ENCODE data around the gene MFSD1. TPM values are rescaled to one million over a fixed set of nuclear protein-coding genes. Genes with fewer than 3 reads are reported as not detected.

The MFSD1 gene
- total and polyA plus RNA-seq, 7 experiments from 2014 or later = 24.6 to 66.0 (median 41.1) TPM

DNA sequence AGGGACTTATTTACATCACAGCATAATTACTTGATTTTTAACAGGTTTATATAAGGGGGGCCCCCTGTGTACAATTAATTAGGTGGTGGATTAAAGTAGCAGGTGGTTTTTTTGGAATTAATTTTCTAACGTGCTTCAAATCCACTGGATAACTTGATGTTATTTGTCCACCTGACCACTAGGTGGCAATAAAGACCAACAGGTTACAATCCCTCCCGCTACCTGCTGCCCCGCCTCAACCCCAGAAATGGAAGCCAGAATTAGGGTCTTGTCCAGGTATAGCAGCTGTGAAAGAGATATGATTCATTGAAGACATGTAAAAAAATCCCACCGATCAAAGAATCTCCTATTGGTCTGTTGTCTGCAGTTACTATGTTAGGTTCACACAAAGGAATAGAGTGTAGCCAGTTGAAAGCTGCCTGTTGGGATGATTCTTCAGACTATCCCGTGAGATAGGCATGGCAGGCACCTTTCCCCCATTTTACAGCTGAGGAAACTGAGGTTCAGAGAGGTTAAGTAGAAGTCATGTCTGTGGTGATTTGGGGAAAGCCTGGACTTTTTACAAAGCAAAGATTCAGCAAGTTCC is 44.0 kb downstream of the MFSD1 start:
- POLR2A ChIA-PET = no interaction called here
- DNase-seq (peak in 7 of 9 donors; percentile 14 to 57 (median 44)), ATAC-seq (peak; percentile 56)
- Mint-ChIP-seq H3K27me3 (no peaks in the 10 kb centered on the region), H3K4me1 (peaks cover 0 to 22% (median 12%) of the 10 kb centered on the region in 7 donors), H3K4me3 (peak overlapping the region in 1 of 10 donors; percentile 26), H3K27ac (peak overlapping the region in 2 of 9 donors; percentile 10 to 38), H3K9me3 (peaks cover 0 to 1% (median 0%) of the 10 kb centered on the region in 11 donors), H3K36me3 (no peaks in the 10 kb centered on the region)
- intact Hi-C loops (cut with micrococcal nuclease) = loop anchor here (1.0 to 10.0 kb wide), 5 partner anchors 414 to 1567 kb away; no protein-coding TSS in a partner anchor
- Histone ChIP-seq H3K27me3 (ENCODE audit: control insufficient read depth in 2 of 2, insufficient read depth in 2 of 2, low read length in 2 of 2) (no peaks in the 10 kb centered on the region), H3K9me3 (ENCODE audit: control insufficient read depth in 2 of 3, low read length in 3 of 3) (no peaks in the 10 kb centered on the region), H3K27ac (ENCODE audit: low read depth, low read length) (no peak overlapping the region), H3K4me1 (ENCODE audit: control insufficient read depth in 2 of 2, insufficient read depth in 2 of 2, low read length in 2 of 2) (no peaks in the 10 kb centered on the region), H3K4me3 (ENCODE audit: low read length) (no peak overlapping the region), H3K36me3 (ENCODE audit: control insufficient read depth in 2 of 3, insufficient read depth in 3 of 3, low read length in 3 of 3) (no peaks in the 10 kb centered on the region)
- CTCF ChIA-PET = interaction anchor here (0.6 to 2.8 kb wide), 3 partner anchors 9 to 420 kb away, joined by 4 to 17 read pairs (median 5); no protein-coding TSS in a partner anchor

- ChIA-PET CTCF (interaction anchor here (0.7 to 2.8 kb wide), 2 partner anchors 414 to 890 kb away, joined by 3 to 17 read pairs; no protein-coding TSS in a partner anchor), POLR2A (no interaction called here)
- no peaks in the 10 kb centered on the region for H3K27me3 Mint-ChIP-seq
- Histone ChIP-seq H3K36me3 (ENCODE audit: control insufficient read depth in 2 of 3, insufficient read depth in 3 of 3, low read length in 3 of 3) (no peaks in the 10 kb centered on the region), H3K27me3 (ENCODE audit: control insufficient read depth in 2 of 2, insufficient read depth in 2 of 2, low read length in 2 of 2) (no peaks in the 10 kb centered on the region), H3K4me3 (ENCODE audit: low read length) (no peak overlapping the region), H3K27ac (ENCODE audit: low read depth, low read length) (no peak overlapping the region), H3K9me3 (ENCODE audit: control insufficient read depth in 2 of 3, low read length in 3 of 3) (no peaks in the 10 kb centered on the region), H3K4me1 (ENCODE audit: control insufficient read depth in 2 of 2, insufficient read depth in 2 of 2, low read length in 2 of 2) (no peaks in the 10 kb centered on the region)
- H3K36me3 Mint-ChIP-seq = no peaks in the 10 kb centered on the region
- ATAC-seq = no peak
- no peak for DNase-seq
- peaks cover 0 to 1% (median 0%) of the 10 kb centered on the region in 11 donors for H3K9me3 Mint-ChIP-seq
- H3K4me1 Mint-ChIP-seq = peaks cover 0 to 22% (median 12%) of the 10 kb centered on the region in 7 donors
- peak overlapping the region in 3 of 9 donors; percentile 28 to 64 (median 48) for H3K27ac Mint-ChIP-seq
- peak overlapping the region in 2 of 10 donors; percentile 2 to 4 for H3K4me3 Mint-ChIP-seq
- intact Hi-C loops (cut with micrococcal nuclease) = loop anchor here (2.0 to 10.0 kb wide), 3 partner anchors 958 to 1158 kb away; no protein-coding TSS in a partner anchor
Observed at GRCh38 chr3:158846803-158847451, 45.1 kb downstream of the MFSD1 start.

GRCh38 chr3:158847452-158847821 is 45.6 kb downstream of the MFSD1 start:
- H3K36me3 ChIP-seq (ENCODE audit: control insufficient read depth in 2 of 3, insufficient read depth in 3 of 3, low read length in 3 of 3) = no peaks in the 10 kb centered on the region
- DNase-seq (no peak), ATAC-seq (no peak)
- H3K4me1 Mint-ChIP-seq = peaks cover 0 to 22% (median 12%) of the 10 kb centered on the region in 7 donors
- H3K27me3 Mint-ChIP-seq = no peaks in the 10 kb centered on the region
- H3K4me3 Mint-ChIP-seq = peak overlapping the region in 1 of 10 donors; percentile 4
- H3K36me3 Mint-ChIP-seq = no peaks in the 10 kb centered on the region
- H3K4me3 ChIP-seq (ENCODE audit: low read length) = no peak overlapping the region
- CTCF ChIA-PET = interaction anchor here (0.7 kb wide), 2 partner anchors 8 to 891 kb away, joined by 3 read pairs; no protein-coding TSS in a partner anchor
- no peak overlapping the region for H3K27ac ChIP-seq (ENCODE audit: low read depth, low read length)
- POLR2A ChIA-PET = no interaction called here
- H3K27ac Mint-ChIP-seq = peak overlapping the region in 3 of 9 donors; percentile 28 to 64 (median 48)
- no peaks in the 10 kb centered on the region for H3K4me1 ChIP-seq (ENCODE audit: control insufficient read depth in 2 of 2, insufficient read depth in 2 of 2, low read length in 2 of 2)
- no peaks in the 10 kb centered on the region for H3K9me3 ChIP-seq (ENCODE audit: control insufficient read depth in 2 of 3, low read length in 3 of 3)
- intact Hi-C loops (cut with micrococcal nuclease) = loop anchor here (2.0 to 10.0 kb wide), 3 partner anchors 957 to 1157 kb away; no protein-coding TSS in a partner anchor
- H3K9me3 Mint-ChIP-seq = peaks cover 0 to 1% (median 0%) of the 10 kb centered on the region in 11 donors
- no peaks in the 10 kb centered on the region for H3K27me3 ChIP-seq (ENCODE audit: control insufficient read depth in 2 of 2, insufficient read depth in 2 of 2, low read length in 2 of 2)

- Mint-ChIP-seq H3K4me3 (no peak overlapping the region), H3K27ac (peak overlapping the region in 1 of 9 donors; percentile 57), H3K4me1 (peaks cover 0 to 22% (median 12%) of the 10 kb centered on the region in 7 donors), H3K27me3 (no peaks in the 10 kb centered on the region), H3K36me3 (no peaks in the 10 kb centered on the region), H3K9me3 (peaks cover 0 to 1% (median 0%) of the 10 kb centered on the region in 11 donors)
- H3K36me3 ChIP-seq (ENCODE audit: control insufficient read depth in 2 of 3, insufficient read depth in 3 of 3, low read length in 3 of 3) = no peaks in the 10 kb centered on the region
- DNase-seq (no peak), ATAC-seq (no peak)
- no peaks in the 10 kb centered on the region for H3K4me1 ChIP-seq (ENCODE audit: control insufficient read depth in 2 of 2, insufficient read depth in 2 of 2, low read length in 2 of 2)
- no peak overlapping the region for H3K27ac ChIP-seq (ENCODE audit: low read depth, low read length)
- H3K27me3 ChIP-seq (ENCODE audit: control insufficient read depth in 2 of 2, insufficient read depth in 2 of 2, low read length in 2 of 2) = no peaks in the 10 kb centered on the region
- no peak overlapping the region for H3K4me3 ChIP-seq (ENCODE audit: low read length)
- no peaks in the 10 kb centered on the region for H3K9me3 ChIP-seq (ENCODE audit: control insufficient read depth in 2 of 3, low read length in 3 of 3)
- POLR2A ChIA-PET = no interaction called here
- CTCF ChIA-PET = interaction anchor here (0.7 kb wide), 1 partner anchor 9 kb away, joined by 3 read pairs; no protein-coding TSS in a partner anchor
- intact Hi-C loops (cut with micrococcal nuclease) = loop anchor here (2.0 to 10.0 kb wide), 3 partner anchors 957 to 1157 kb away; no protein-coding TSS in a partner anchor
Observed at GRCh38 chr3:158847885-158848284, 46.0 kb downstream of the MFSD1 start.

GRCh38 chr3:158849757-158850156 is 47.9 kb downstream of the MFSD1 start:
- no peak for ATAC-seq
- Mint-ChIP-seq H3K27ac (no peak overlapping the region), H3K36me3 (peaks cover 0 to 4% (median 0%) of the 10 kb centered on the region in 5 donors), H3K4me1 (peaks cover 0 to 22% (median 12%) of the 10 kb centered on the region in 7 donors), H3K27me3 (no peaks in the 10 kb centered on the region), H3K9me3 (no peaks in the 10 kb centered on the region), H3K4me3 (no peak overlapping the region)
- Histone ChIP-seq H3K4me3 (ENCODE audit: low read length) (no peak overlapping the region), H3K9me3 (ENCODE audit: control insufficient read depth in 2 of 3, low read length in 3 of 3) (no peaks in the 10 kb centered on the region), H3K36me3 (ENCODE audit: control insufficient read depth in 2 of 3, insufficient read depth in 3 of 3, low read length in 3 of 3) (no peaks in the 10 kb centered on the region), H3K27ac (ENCODE audit: low read depth, low read length) (no peak overlapping the region), H3K27me3 (ENCODE audit: control insufficient read depth in 2 of 2, insufficient read depth in 2 of 2, low read length in 2 of 2) (no peaks in the 10 kb centered on the region), H3K4me1 (ENCODE audit: control insufficient read depth in 2 of 2, insufficient read depth in 2 of 2, low read length in 2 of 2) (no peaks in the 10 kb centered on the region)
- ChIA-PET CTCF (no interaction called here), POLR2A (no interaction called here)
- no peak for DNase-seq
- intact Hi-C loops (cut with micrococcal nuclease) = loop anchor here (10.0 kb wide), 2 partner anchors 955 to 1155 kb away; no protein-coding TSS in a partner anchor

GRCh38 chr3:158859362-158859761 is 57.5 kb downstream of the MFSD1 start:
- Mint-ChIP-seq H3K9me3 (peaks cover 0 to 33% (median 13%) of the 10 kb centered on the region in 11 donors), H3K27me3 (peaks cover 0 to 7% (median 0%) of the 10 kb centered on the region in 5 donors), H3K4me1 (no peaks in the 10 kb centered on the region), H3K36me3 (peaks cover 0 to 43% (median 32%) of the 10 kb centered on the region in 5 donors), H3K27ac (peak overlapping the region in 1 of 9 donors; percentile 21), H3K4me3 (no peak overlapping the region)
- Histone ChIP-seq H3K4me1 (ENCODE audit: control insufficient read depth in 2 of 2, insufficient read depth in 2 of 2, low read length in 2 of 2) (no peaks in the 10 kb centered on the region), H3K36me3 (ENCODE audit: control insufficient read depth in 2 of 3, insufficient read depth in 3 of 3, low read length in 3 of 3) (no peaks in the 10 kb centered on the region), H3K9me3 (ENCODE audit: control insufficient read depth in 2 of 3, low read length in 3 of 3) (peaks cover 0 to 5% (median 0%) of the 10 kb centered on the region in 3 experiments), H3K27ac (ENCODE audit: low read depth, low read length) (no peak overlapping the region), H3K27me3 (ENCODE audit: control insufficient read depth in 2 of 2, insufficient read depth in 2 of 2, low read length in 2 of 2) (no peaks in the 10 kb centered on the region), H3K4me3 (ENCODE audit: low read length) (no peak overlapping the region)
- DNase-seq (no peak), ATAC-seq (no peak)
- intact Hi-C loops (cut with micrococcal nuclease) = no loop called here
- ChIA-PET CTCF (no interaction called here), POLR2A (no interaction called here)
